Gastrocnemius medialis (tissue), 4 donors: Measurements from ENCODE around the gene KCNH6. TPM values are rescaled to one million over a fixed set of nuclear protein-coding genes. Genes with fewer than 3 reads are reported as not detected.

Experiments
- ATAC-seq, 2 donors: fragments of 150-250 bp; one replicate each; pipeline ENCODE4 v1.9.1; 2016
- DNase-seq, 2 donors: peaks; one replicate each; pipeline ENCODE4 v3.0.0-alpha.2; 2019
- H3K27ac ChIP-seq, 4 donors: fragments of 200-600 bp; sonication (generic); 1 replicate in 1 of 4; 2 replicates in 3 of 4; pipeline ENCODE4 v1.5.1; 2016 to 2018; ENCODE audit warnings: mild to moderate bottlenecking in 2 of 4, moderate library complexity in 1 of 4
- H3K27me3 ChIP-seq, 3 donors: fragments of 200-600 bp; sonication (generic) in 2 of 3; 1 replicate in 1 of 3; 2 replicates in 2 of 3; pipeline versions ENCODE4 v1.5.1 to v1.6.0; 2016 to 2019; ENCODE audit warnings: mild to moderate bottlenecking in 1 of 3, moderate library complexity in 1 of 3
- H3K36me3 ChIP-seq, 2 donors: fragments of 200-600 bp; sonication (generic) in 1 of 2; one replicate each; pipeline ENCODE4 v1.5.1; 2017 to 2018
- H3K4me1 ChIP-seq, 2 donors: fragments of 200-600 bp; sonication (generic) in 1 of 2; one replicate each; pipeline ENCODE4 v1.5.1; 2016 to 2017; ENCODE audit warnings: mild to moderate bottlenecking in 2 of 2
- H3K4me3 ChIP-seq, 4 donors: fragments of 200-600 bp; sonication (generic) in 3 of 4; 1 replicate in 1 of 4; 2 replicates in 3 of 4; pipeline ENCODE4 v1.5.1; 2016 to 2019; ENCODE audit warnings: mild to moderate bottlenecking in 2 of 4
- H3K9me3 ChIP-seq, 3 donors: fragments of 200-600 bp; sonication (generic) in 2 of 3; 1 replicate in 1 of 3; 2 replicates in 2 of 3; pipeline ENCODE4 v1.5.1; 2016 to 2019
- POLR2A ChIP-seq, 2 donors: fragments of 450-650 bp; IDR thresholded peaks; one replicate each; pipeline ENCODE4 v1.6.1; 2017; ENCODE audit warnings: antibody characterized with exemption in 2 of 2, mild to moderate bottlenecking in 2 of 2, moderate library complexity in 2 of 2
- in situ Hi-C, 4 donors: fragments of 200-750 bp; cut with MboI; loops; one replicate each; pipeline versions ENCODE4 v1.15.0 to v1.8.0; 2017; ENCODE audit warnings: low sequenced_read_pairs in 4 of 4
- intact Hi-C: fragments of 100-400 bp; cut with DNase I; formaldehyde crosslinking; loops from one replicate; pipeline ENCODE4 v1.15.1; 2023; ENCODE audit warnings: low total_unique reads
- total RNA-seq, 4 donors: library from RNA; depleted of rRNA; stranded (reverse); fragments of >200 nt; gene quantifications; one replicate each; pipeline versions ENCODE4 v1.1.0 to v1.2.3, GENCODE V29; 2016
- TF ChIP-seq, protein P1 (sequence below), 5 experiments: fragments of 450-650 bp in 3 of 5; fragments of 200-600 bp in 2 of 5; sonication (generic) in 2 of 5; IDR thresholded peaks in 4 of 5; conservative IDR thresholded peaks in 1 of 5; 1 replicate in 4 of 5; 2 replicates in 1 of 5; pipeline ENCODE4 v1.5.1; 2016 to 2019; ENCODE audit warnings: antibody characterized with exemption in 5 of 5, mild to moderate bottlenecking in 3 of 5, moderate library complexity in 3 of 5

The KCNH6 gene
- total RNA-seq, 4 donors from 2014 or later, result not detected

DNA sequence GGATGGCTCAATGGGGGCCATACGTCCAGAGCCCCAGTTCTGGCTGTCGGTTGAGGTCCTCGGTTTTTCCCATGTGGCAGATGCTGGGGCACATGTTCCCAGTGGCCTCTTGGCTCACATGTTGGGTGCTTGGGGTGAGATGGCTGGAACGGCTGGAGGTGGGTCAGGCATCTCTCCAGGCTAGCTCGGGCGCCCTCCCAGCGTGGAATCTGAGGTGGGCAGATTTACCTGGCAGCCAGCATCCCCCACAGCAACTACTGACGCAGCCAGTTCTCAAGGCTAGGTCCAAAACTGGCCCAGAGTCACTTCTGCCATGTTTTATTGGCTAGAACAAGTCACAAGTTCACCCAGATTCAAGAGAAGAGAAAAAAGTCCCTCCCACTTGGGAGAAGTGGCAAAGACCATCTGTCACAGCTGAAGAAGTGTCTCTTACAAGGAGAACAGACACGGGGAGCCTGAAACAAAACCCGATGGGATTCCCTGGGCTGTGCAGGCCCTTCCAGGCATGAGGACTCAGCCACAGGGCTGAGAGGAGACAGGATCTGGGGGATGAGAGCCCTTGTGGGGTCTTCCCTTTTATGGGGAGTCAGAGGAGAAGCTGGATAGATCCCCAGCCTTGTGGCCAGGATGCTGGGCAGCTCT, 31.1 kb upstream of the KCNH6 start:
- in situ Hi-C loops, result no loop called here
- H3K4me1 ChIP-seq, result no peaks in the 10 kb centered on the region
- ATAC-seq (no peak), DNase-seq (no peak)
- TF ChIP-seq POLR2A (IDR thresholded peaks at IDR 0.05), result no peak
- TF ChIP-seq, protein P1, sequence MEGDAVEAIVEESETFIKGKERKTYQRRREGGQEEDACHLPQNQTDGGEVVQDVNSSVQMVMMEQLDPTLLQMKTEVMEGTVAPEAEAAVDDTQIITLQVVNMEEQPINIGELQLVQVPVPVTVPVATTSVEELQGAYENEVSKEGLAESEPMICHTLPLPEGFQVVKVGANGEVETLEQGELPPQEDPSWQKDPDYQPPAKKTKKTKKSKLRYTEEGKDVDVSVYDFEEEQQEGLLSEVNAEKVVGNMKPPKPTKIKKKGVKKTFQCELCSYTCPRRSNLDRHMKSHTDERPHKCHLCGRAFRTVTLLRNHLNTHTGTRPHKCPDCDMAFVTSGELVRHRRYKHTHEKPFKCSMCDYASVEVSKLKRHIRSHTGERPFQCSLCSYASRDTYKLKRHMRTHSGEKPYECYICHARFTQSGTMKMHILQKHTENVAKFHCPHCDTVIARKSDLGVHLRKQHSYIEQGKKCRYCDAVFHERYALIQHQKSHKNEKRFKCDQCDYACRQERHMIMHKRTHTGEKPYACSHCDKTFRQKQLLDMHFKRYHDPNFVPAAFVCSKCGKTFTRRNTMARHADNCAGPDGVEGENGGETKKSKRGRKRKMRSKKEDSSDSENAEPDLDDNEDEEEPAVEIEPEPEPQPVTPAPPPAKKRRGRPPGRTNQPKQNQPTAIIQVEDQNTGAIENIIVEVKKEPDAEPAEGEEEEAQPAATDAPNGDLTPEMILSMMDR (IDR thresholded peaks at IDR 0.05 in 4 of 5, conservative IDR thresholded peaks at IDR 0.05 in 1 of 5), result no peak
- H3K9me3 ChIP-seq, result no peaks in the 10 kb centered on the region
- H3K27ac ChIP-seq, result no peak overlapping the region
- no peak overlapping the region for H3K4me3 ChIP-seq
- H3K27me3 ChIP-seq, result no peaks in the 10 kb centered on the region
- H3K36me3 ChIP-seq, result no peaks in the 10 kb centered on the region
- intact Hi-C loops, result no loop called here

GRCh38 chr17:63492940-63493339, 30.2 kb upstream of the KCNH6 start:
- in situ Hi-C loops, result no loop called here
- Histone ChIP-seq H3K4me3 (no peak overlapping the region), H3K27me3 (no peaks in the 10 kb centered on the region), H3K9me3 (no peaks in the 10 kb centered on the region), H3K27ac (no peak overlapping the region), H3K36me3 (no peaks in the 10 kb centered on the region), H3K4me1 (no peaks in the 10 kb centered on the region)
- no peak for TF ChIP-seq POLR2A (IDR thresholded peaks at IDR 0.05)
- TF ChIP-seq, protein P1 (IDR thresholded peaks at IDR 0.05 in 4 of 5, conservative IDR thresholded peaks at IDR 0.05 in 1 of 5), result no peak
- ATAC-seq (no peak), DNase-seq (no peak)
- intact Hi-C loops, result no loop called here

DNA sequence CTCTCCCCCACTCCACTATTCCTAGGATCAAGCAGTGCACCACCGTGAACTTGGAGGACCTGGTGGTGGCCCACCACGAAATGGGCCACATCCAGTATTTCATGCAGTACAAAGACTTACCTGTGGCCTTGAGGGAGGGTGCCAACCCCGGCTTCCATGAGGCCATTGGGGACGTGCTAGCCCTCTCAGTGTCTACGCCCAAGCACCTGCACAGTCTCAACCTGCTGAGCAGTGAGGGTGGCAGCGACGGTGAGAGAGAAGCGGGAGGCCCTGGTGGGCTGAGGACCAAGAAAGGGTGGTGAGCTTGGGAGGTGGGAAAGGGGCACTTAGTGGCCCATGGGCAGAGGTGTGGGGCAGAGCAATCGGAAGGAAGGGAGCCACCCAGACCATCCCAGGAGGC, 29.7 kb upstream of the KCNH6 start:
- in situ Hi-C loops (no loop called here), intact Hi-C loops (no loop called here)
- ATAC-seq (no peak), DNase-seq (no peak)
- H3K4me1 ChIP-seq, result no peaks in the 10 kb centered on the region
- no peak overlapping the region for H3K27ac ChIP-seq
- TF ChIP-seq, protein P1 (IDR thresholded peaks at IDR 0.05 in 4 of 5, conservative IDR thresholded peaks at IDR 0.05 in 1 of 5), result no peak
- TF ChIP-seq POLR2A (IDR thresholded peaks at IDR 0.05), result no peak
- no peaks in the 10 kb centered on the region for H3K9me3 ChIP-seq
- no peaks in the 10 kb centered on the region for H3K36me3 ChIP-seq
- H3K27me3 ChIP-seq, result no peaks in the 10 kb centered on the region
- H3K4me3 ChIP-seq, result no peak overlapping the region

- Histone ChIP-seq H3K27me3 (no peaks in the 10 kb centered on the region), H3K4me3 (no peak overlapping the region), H3K9me3 (no peaks in the 10 kb centered on the region), H3K27ac (no peak overlapping the region), H3K36me3 (no peaks in the 10 kb centered on the region), H3K4me1 (no peaks in the 10 kb centered on the region)
- intact Hi-C loops (no loop called here), in situ Hi-C loops (no loop called here)
- TF ChIP-seq, protein P1 (IDR thresholded peaks at IDR 0.05 in 4 of 5, conservative IDR thresholded peaks at IDR 0.05 in 1 of 5), result no peak
- no peak for TF ChIP-seq POLR2A (IDR thresholded peaks at IDR 0.05)
- ATAC-seq (no peak), DNase-seq (no peak)
Observed at GRCh38 chr17:63494300-63494928, 28.7 kb upstream of the KCNH6 start.
